Esophagus squamous epithelium (tissue), 5 donors: Measurements from ENCODE around the gene ABLIM3. TPM values are rescaled to one million over a fixed set of nuclear protein-coding genes. Genes with fewer than 3 reads are reported as not detected.
A peak's percentile ranks its signal among the peaks of the same experiment; 100 is the strongest.

Source experiments
- DNase-seq: peaks from one replicate; lab custom pipeline; 2025; lab: John Stamatoyannopoulos, UW
- H3K27ac ChIP-seq, 4 donors: fragments of 200-600 bp; sonication (generic); one replicate each; pipeline ENCODE4 v1.5.1; 2016 to 2019; ENCODE audit warnings: mild to moderate bottlenecking in 1 of 4
- H3K27me3 ChIP-seq, 4 donors: fragments of 200-600 bp; sonication (generic); 1 replicate in 3 of 4; 2 replicates in 1 of 4; pipeline versions ENCODE4 v1.5.1 to v1.6.0; 2017 to 2021; ENCODE audit warnings: antibody characterized with exemption in 1 of 4
- H3K36me3 ChIP-seq, 3 donors: fragments of 200-600 bp; sonication (generic); one replicate each; pipeline ENCODE4 v1.5.1; 2016 to 2019
- H3K4me1 ChIP-seq, 3 donors: fragments of 200-600 bp; sonication (generic); one replicate each; pipeline ENCODE4 v1.5.1; 2017 to 2019
- H3K4me3 ChIP-seq, 4 donors: fragments of 200-600 bp; sonication (generic); 1 replicate in 3 of 4; 2 replicates in 1 of 4; pipeline ENCODE4 v1.5.1; 2016 to 2019; ENCODE audit warnings: mild to moderate bottlenecking in 2 of 4, moderate library complexity in 1 of 4
- H3K9me3 ChIP-seq, 3 donors: fragments of 200-600 bp; sonication (generic); one replicate each; pipeline ENCODE4 v1.5.1; 2016 to 2019
- POLR2A ChIP-seq, 4 donors: fragments of 450-650 bp; IDR thresholded peaks; one replicate each; pipeline ENCODE4 v1.6.1; 2017; ENCODE audit warnings: antibody characterized with exemption in 4 of 4, mild to moderate bottlenecking in 4 of 4, moderate library complexity in 3 of 4
- WGBS, 2 donors: methylation state at CpG; one replicate each; pipeline ENCODE4 v1.1.5; 2018; 5-methylcytosine and 5-hydroxymethylcytosine counted together
- intact Hi-C: fragments of 100-400 bp; cut with DNase I; formaldehyde crosslinking; loops from one replicate; pipeline ENCODE4 v1.15.0; 2022
- total RNA-seq, 4 donors: library from RNA; depleted of rRNA; stranded (reverse); fragments of >200 nt; gene quantifications; one replicate each; pipeline ENCODE4 v1.1.0, GENCODE V29; 2016
- TF ChIP-seq, protein P1 (sequence below), 6 experiments: fragments of 450-650 bp in 4 of 6; fragments of 200-600 bp in 2 of 6; sonication (generic) in 2 of 6; IDR thresholded peaks; one replicate each; pipeline ENCODE4 v1.5.1; 2016 to 2019; ENCODE audit warnings: antibody characterized with exemption in 6 of 6, mild to moderate bottlenecking in 4 of 6, moderate library complexity in 4 of 6
- donor health status: DM: yes; HTN: yes; CAD: no.

ABLIM3 gene
- total RNA-seq, 4 donors from 2014 or later = 10.6 to 47.7 (median 27.1) TPM

DNA sequence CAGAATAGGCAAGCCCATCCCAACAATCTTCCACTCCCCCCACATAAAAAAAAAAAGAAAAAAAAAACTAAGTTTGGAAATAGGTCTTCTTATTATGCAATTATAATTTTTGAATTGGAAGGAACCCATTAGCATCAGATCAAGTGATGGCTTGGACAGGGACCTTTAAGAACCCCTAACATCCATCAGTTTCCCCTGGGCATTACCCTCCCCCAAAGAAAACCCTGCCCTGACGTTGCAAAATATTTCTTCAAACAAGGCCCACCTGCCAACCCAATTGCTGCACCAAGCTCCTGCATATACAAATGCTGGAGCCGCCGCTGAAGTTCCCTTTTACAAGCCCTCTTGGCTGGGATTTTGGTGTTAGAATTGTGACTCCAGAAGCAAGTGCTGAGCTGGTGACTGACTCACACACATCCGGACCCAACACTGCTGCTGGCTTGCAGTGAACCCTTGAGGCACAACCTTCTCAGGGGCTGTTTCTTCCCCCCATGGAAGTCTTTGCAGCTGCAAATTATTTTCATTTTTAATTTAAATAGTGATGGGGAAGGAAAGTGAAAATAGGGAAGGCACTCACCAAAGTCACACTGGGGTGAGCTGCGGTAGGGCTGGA is 74.3 kb downstream of the ABLIM3 start:
- Histone ChIP-seq H3K9me3 (no peaks in the 10 kb centered on the region), H3K27me3 (no peaks in the 10 kb centered on the region), H3K36me3 (peaks cover 0 to 17% (median 0%) of the 10 kb centered on the region in 3 donors), H3K4me1 (peaks cover 0 to 21% (median 3%) of the 10 kb centered on the region in 3 donors), H3K27ac (peak overlapping the region in 2 of 4 donors; percentile 31 to 33), H3K4me3 (no peak overlapping the region)
- no peak for DNase-seq
- 55 to 73% methylated on average over 5 of the region's 5 CpGs for WGBS, 2 donors
- intact Hi-C loops = no loop called here
- TF ChIP-seq POLR2A (IDR thresholded peaks at IDR 0.05) = no peak
- TF ChIP-seq, protein P1, sequence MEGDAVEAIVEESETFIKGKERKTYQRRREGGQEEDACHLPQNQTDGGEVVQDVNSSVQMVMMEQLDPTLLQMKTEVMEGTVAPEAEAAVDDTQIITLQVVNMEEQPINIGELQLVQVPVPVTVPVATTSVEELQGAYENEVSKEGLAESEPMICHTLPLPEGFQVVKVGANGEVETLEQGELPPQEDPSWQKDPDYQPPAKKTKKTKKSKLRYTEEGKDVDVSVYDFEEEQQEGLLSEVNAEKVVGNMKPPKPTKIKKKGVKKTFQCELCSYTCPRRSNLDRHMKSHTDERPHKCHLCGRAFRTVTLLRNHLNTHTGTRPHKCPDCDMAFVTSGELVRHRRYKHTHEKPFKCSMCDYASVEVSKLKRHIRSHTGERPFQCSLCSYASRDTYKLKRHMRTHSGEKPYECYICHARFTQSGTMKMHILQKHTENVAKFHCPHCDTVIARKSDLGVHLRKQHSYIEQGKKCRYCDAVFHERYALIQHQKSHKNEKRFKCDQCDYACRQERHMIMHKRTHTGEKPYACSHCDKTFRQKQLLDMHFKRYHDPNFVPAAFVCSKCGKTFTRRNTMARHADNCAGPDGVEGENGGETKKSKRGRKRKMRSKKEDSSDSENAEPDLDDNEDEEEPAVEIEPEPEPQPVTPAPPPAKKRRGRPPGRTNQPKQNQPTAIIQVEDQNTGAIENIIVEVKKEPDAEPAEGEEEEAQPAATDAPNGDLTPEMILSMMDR (IDR thresholded peaks at IDR 0.05) = no peak

DNA sequence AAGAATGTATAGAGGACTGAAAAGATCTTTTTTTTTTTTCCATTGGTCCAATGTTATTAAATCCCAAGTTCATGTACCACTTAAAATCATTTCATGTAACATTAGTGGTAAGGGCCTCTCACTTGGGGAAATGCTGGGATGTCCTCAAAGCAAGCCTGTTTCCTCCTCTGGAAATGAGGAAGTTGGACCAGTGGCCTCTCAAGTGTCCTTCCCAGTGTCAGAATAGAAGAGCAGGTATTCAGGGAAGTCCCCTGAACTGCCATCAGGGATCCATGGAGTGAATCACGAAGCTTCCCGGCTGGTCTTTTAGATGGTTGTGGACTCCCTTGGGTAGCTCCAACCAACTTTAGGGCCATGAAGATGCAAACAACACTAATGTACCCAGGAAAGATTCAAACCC is 75.2 kb downstream of the ABLIM3 start:
- Histone ChIP-seq H3K36me3 (peaks cover 0 to 17% (median 0%) of the 10 kb centered on the region in 3 donors), H3K27ac (no peak overlapping the region), H3K27me3 (no peaks in the 10 kb centered on the region), H3K4me1 (peaks cover 5 to 30% (median 12%) of the 10 kb centered on the region in 3 donors), H3K9me3 (no peaks in the 10 kb centered on the region), H3K4me3 (no peak overlapping the region)
- TF ChIP-seq, protein P1 (IDR thresholded peaks at IDR 0.05) = no peak
- no peak for TF ChIP-seq POLR2A (IDR thresholded peaks at IDR 0.05)
- intact Hi-C loops = no loop called here
- no peak for DNase-seq
- WGBS, 2 donors = 92 to 100% methylated on average over 2 of the region's 2 CpGs

DNA sequence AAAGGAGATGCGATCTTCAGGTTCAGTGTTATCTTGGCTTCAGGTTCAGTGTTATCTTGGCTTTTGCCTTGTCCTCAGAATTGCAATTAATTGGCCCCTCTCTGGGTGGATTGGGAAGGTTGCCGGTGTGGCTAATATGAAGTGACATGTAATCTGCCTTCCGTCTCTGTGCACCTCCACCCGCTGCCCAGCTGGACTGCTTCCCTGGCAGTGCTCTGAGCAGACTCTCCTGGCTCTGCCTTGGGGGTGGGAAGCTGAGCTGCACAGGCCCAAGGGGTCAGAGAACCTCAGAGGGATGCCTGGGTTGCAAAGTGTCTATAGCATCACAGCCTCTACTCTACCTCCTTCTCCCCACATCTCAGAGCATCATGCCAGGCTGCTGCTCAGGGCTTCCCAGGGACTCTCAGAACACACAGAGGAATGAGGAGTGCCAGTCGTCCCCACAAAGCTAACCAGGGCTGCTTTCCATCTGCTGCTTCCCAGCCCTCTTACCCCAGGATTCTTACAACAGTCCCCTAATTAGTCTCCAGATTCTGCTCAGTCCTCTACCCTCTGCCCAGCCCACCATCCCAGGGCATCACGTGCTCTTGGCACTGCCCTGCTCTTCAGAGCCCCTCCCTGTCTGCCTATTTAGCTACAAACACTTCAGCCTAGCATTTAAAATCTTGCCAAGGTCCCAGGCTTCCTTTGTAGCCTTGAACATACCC is 76.0 kb downstream of the ABLIM3 start:
- TF ChIP-seq, protein P1 (IDR thresholded peaks at IDR 0.05) = no peak
- no peak for TF ChIP-seq POLR2A (IDR thresholded peaks at IDR 0.05)
- peaks cover 0 to 17% (median 0%) of the 10 kb centered on the region in 3 donors for H3K36me3 ChIP-seq
- no peaks in the 10 kb centered on the region for H3K9me3 ChIP-seq
- no peak overlapping the region for H3K4me3 ChIP-seq
- intact Hi-C loops = no loop called here
- 66 to 70% methylated on average over 4 to 6 of the region's 6 CpGs for WGBS, 2 donors
- H3K27me3 ChIP-seq = no peaks in the 10 kb centered on the region
- H3K4me1 ChIP-seq = peaks cover 5 to 34% (median 13%) of the 10 kb centered on the region in 3 donors
- H3K27ac ChIP-seq = peak overlapping the region in 2 of 4 donors; percentile 17 to 31
- no peak for DNase-seq

DNA sequence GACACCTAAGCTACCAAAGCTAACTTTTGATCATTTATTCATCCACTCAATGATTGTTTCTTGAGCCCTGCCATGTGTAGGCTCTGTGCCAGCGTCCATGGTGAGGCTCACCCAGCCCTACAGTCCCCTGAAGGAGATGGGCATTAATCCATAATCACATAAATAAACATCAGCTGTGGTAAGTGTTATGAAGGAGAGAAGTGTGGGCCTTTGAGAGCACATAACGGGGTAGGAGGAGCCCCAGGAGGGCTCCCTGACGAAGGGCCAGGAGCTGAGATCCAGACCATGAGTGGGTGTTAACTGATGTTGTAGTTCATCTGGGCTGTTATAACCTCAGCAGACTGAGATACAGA is 76.5 kb downstream of the ABLIM3 start:
- TF ChIP-seq POLR2A (IDR thresholded peaks at IDR 0.05) = no peak
- TF ChIP-seq, protein P1 (IDR thresholded peaks at IDR 0.05) = no peak
- intact Hi-C loops = no loop called here
- Histone ChIP-seq H3K4me1 (peaks cover 5 to 31% (median 13%) of the 10 kb centered on the region in 3 donors), H3K27ac (peak overlapping the region in 1 of 4 donors; percentile 31), H3K27me3 (no peaks in the 10 kb centered on the region), H3K9me3 (no peaks in the 10 kb centered on the region), H3K36me3 (peaks cover 0 to 17% (median 0%) of the 10 kb centered on the region in 3 donors), H3K4me3 (no peak overlapping the region)
- DNase-seq = no peak
- 69 to 74% methylated on average over 3 of the region's 3 CpGs for WGBS, 2 donors

DNA sequence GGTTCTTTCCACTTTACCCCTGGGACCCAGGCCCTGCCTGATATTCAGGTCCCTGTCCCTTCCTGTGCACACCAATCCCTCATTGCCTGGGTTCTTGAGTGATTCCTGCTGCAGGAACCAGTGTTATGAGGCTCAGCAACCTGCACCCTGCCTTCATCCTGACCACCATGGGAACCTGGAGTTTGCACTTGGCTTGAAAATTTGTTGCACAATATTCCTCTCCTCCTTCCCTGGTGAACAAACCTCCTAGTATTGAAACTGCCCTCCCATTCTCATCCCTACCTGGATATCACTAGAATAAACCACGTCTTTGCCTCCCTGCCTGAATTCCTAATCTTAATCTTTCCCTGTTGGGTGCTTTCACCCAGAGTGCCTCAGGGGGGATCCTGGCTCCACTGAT is 78.3 kb downstream of the ABLIM3 start:
- H3K4me1 ChIP-seq = peaks cover 5 to 36% (median 13%) of the 10 kb centered on the region in 3 donors
- 73 to 94% methylated on average over 1 of the region's 1 CpG for WGBS, 2 donors
- TF ChIP-seq, protein P1 (IDR thresholded peaks at IDR 0.05) = no peak
- TF ChIP-seq POLR2A (IDR thresholded peaks at IDR 0.05) = no peak
- no peak overlapping the region for H3K4me3 ChIP-seq
- H3K27me3 ChIP-seq = no peaks in the 10 kb centered on the region
- H3K36me3 ChIP-seq = peaks cover 0 to 22% (median 0%) of the 10 kb centered on the region in 3 donors
- DNase-seq = no peak
- H3K27ac ChIP-seq = no peak overlapping the region
- no peaks in the 10 kb centered on the region for H3K9me3 ChIP-seq
- intact Hi-C loops = no loop called here
